HEK293 (cell line): ENCODE data around the gene KCNMA1.
A peak's percentile ranks its signal among the peaks of the same experiment; 100 is the strongest.

Experiments used
- CTCF ChIA-PET: fragments of 350-600 bp; formaldehyde crosslinking; extraction: SDS; loops from one replicate; lab custom pipeline; 2021; ENCODE audit warnings: antibody characterized with exemption; lab: Yijun Ruan, JAX
- POLR2A ChIA-PET: fragments of 300-600 bp; formaldehyde crosslinking; extraction: SDS; loops from one replicate; lab custom pipeline; 2020; ENCODE audit warnings: antibody characterized with exemption, inconsistent platforms; lab: Yijun Ruan, JAX
- H3K27ac ChIP-seq: fragments of 200-500 bp; sonication (Bioruptor generic); 2 replicates; pipeline ENCODE4 v1.5.1; 2014; ENCODE audit warnings: low read depth, low read length, control low read depth, inconsistent platforms; ENCODE audit errors: extremely low read depth
- H3K36me3 ChIP-seq, 2 experiments: fragments of 200-500 bp in 1 of 2; sonication (Bioruptor generic) in 1 of 2; 1 replicate in 1 of 2; 2 replicates in 1 of 2; pipeline ENCODE4 v1.5.1; 2014 to 2017; ENCODE audit warnings: inconsistent platforms in 2 of 2, low read length in 2 of 2; ENCODE audit not compliant: control insufficient read depth in 2 of 2, insufficient read depth in 1 of 2
- H3K4me1 ChIP-seq: fragments of 200-500 bp; sonication (Bioruptor generic); 2 replicates; pipeline ENCODE4 v1.5.1; 2014; ENCODE audit warnings: mild to moderate bottlenecking, low read length, inconsistent platforms; ENCODE audit not compliant: control insufficient read depth, insufficient read depth
- H3K4me3 ChIP-seq: 2 replicates; pipeline ENCODE4 v1.5.1; 2011; ENCODE audit warnings: low read depth, mild to moderate bottlenecking, control low read depth, low read length, moderate library complexity
- H3K9me3 ChIP-seq: fragments of 200-500 bp; sonication (Bioruptor generic); 2 replicates; pipeline ENCODE4 v1.5.1; 2014; ENCODE audit warnings: low read depth, low read length, inconsistent platforms; ENCODE audit not compliant: control insufficient read depth, insufficient read depth
- GLIS2 ChIP-seq: fragments of 450-650 bp; formaldehyde crosslinking; IDR thresholded peaks from 2 replicates; pipeline ENCODE4 v1.5.1; 2016; ENCODE audit warnings: missing biosample characterization, missing genetic modification characterization
- KLF1 ChIP-seq: fragments of 450-650 bp; formaldehyde crosslinking; IDR thresholded peaks from 2 replicates; pipeline ENCODE4 v1.5.1; 2016; ENCODE audit warnings: missing biosample characterization, missing genetic modification characterization
- MEIS1 ChIP-seq: sonication (generic); formaldehyde crosslinking; IDR thresholded peaks from 2 replicates; pipeline ENCODE4 v1.8.1; 2022; ENCODE audit warnings: missing genetic modification reagents, mild to moderate bottlenecking, borderline replicate concordance
- SCRT1 ChIP-seq: fragments of 450-650 bp; formaldehyde crosslinking; IDR thresholded peaks from 2 replicates; pipeline ENCODE4 v1.5.1; 2016; ENCODE audit warnings: missing biosample characterization, missing genetic modification characterization, borderline replicate concordance
- SP2 ChIP-seq: fragments of 450-650 bp; formaldehyde crosslinking; IDR thresholded peaks from 2 replicates; pipeline ENCODE4 v1.5.1; 2016; ENCODE audit warnings: missing biosample characterization, missing genetic modification characterization
- ZBTB20 ChIP-seq: fragments of 450-650 bp; formaldehyde crosslinking; IDR thresholded peaks from 2 replicates; pipeline ENCODE4 v1.5.1; 2016; ENCODE audit warnings: missing biosample characterization, missing genetic modification characterization
- ZBTB8A ChIP-seq: fragments of 450-650 bp; formaldehyde crosslinking; IDR thresholded peaks from 2 replicates; pipeline ENCODE4 v1.5.1; 2016; ENCODE audit warnings: missing biosample characterization, missing genetic modification characterization
- ZFP37 ChIP-seq: fragments of 450-650 bp; formaldehyde crosslinking; IDR thresholded peaks from 2 replicates; pipeline ENCODE4 v1.5.1; 2016; ENCODE audit warnings: missing biosample characterization, missing genetic modification characterization
- ZNF132 ChIP-seq: fragments of 450-650 bp; formaldehyde crosslinking; IDR thresholded peaks from 2 replicates; pipeline ENCODE4 v1.5.1; 2017; ENCODE audit warnings: missing biosample characterization, missing genetic modification characterization, borderline replicate concordance
- ZNF146 ChIP-seq: fragments of 450-650 bp; formaldehyde crosslinking; IDR thresholded peaks from 2 replicates; pipeline ENCODE4 v1.5.1; 2016; ENCODE audit warnings: missing biosample characterization, missing genetic modification characterization
- ZNF155 ChIP-seq: fragments of 450-650 bp; formaldehyde crosslinking; IDR thresholded peaks from 2 replicates; pipeline ENCODE4 v1.5.1; 2016; ENCODE audit warnings: missing biosample characterization, missing genetic modification characterization
- ZNF157 ChIP-seq: fragments of 450-650 bp; formaldehyde crosslinking; IDR thresholded peaks from 2 replicates; pipeline ENCODE4 v1.5.1; 2016; ENCODE audit warnings: missing biosample characterization, missing genetic modification characterization
- ZNF202 ChIP-seq: fragments of 450-650 bp; formaldehyde crosslinking; IDR thresholded peaks from 2 replicates; pipeline ENCODE4 v1.5.1; 2016; ENCODE audit warnings: missing biosample characterization, missing genetic modification characterization, borderline replicate concordance
- ZNF311 ChIP-seq: fragments of 450-650 bp; formaldehyde crosslinking; IDR thresholded peaks from 2 replicates; pipeline ENCODE4 v1.5.1; 2017; ENCODE audit warnings: missing biosample characterization, missing genetic modification characterization, borderline replicate concordance
- ZNF335 ChIP-seq: fragments of 450-650 bp; formaldehyde crosslinking; conservative IDR thresholded peaks from 2 replicates; pipeline ENCODE4 v1.5.1; 2016; ENCODE audit warnings: missing biosample characterization, missing genetic modification characterization
- ZNF391 ChIP-seq: fragments of 450-650 bp; formaldehyde crosslinking; IDR thresholded peaks from 2 replicates; pipeline ENCODE4 v1.5.1; 2016; ENCODE audit warnings: low read depth, missing biosample characterization, missing genetic modification characterization, borderline replicate concordance
- ZNF473 ChIP-seq: fragments of 450-650 bp; formaldehyde crosslinking; IDR thresholded peaks from 2 replicates; pipeline ENCODE4 v1.5.1; 2017; ENCODE audit warnings: missing biosample characterization, missing genetic modification characterization
- ZNF530 ChIP-seq: fragments of 450-650 bp; formaldehyde crosslinking; IDR thresholded peaks from 2 replicates; pipeline ENCODE4 v1.5.1; 2016; ENCODE audit warnings: low read depth, missing biosample characterization, missing genetic modification characterization
- ZNF654 ChIP-seq: fragments of 450-650 bp; formaldehyde crosslinking; IDR thresholded peaks from 2 replicates; pipeline ENCODE4 v1.5.1; 2016; ENCODE audit warnings: low read depth, missing biosample characterization, missing genetic modification characterization
- ZNF791 ChIP-seq: fragments of 450-650 bp; formaldehyde crosslinking; IDR thresholded peaks from 2 replicates; pipeline ENCODE4 v1.5.1; 2016; ENCODE audit warnings: missing biosample characterization, missing genetic modification characterization
- ZSCAN23 ChIP-seq: fragments of 450-650 bp; formaldehyde crosslinking; IDR thresholded peaks from 2 replicates; pipeline ENCODE4 v1.5.1; 2016; ENCODE audit warnings: missing biosample characterization, missing genetic modification characterization
- TF ChIP-seq, protein P1 (sequence below): fragments of 450-650 bp; IDR thresholded peaks from 2 replicates; pipeline ENCODE4 v1.5.1; 2018; ENCODE audit warnings: missing biosample characterization, mild to moderate bottlenecking, missing genetic modification characterization
- TF ChIP-seq, protein P2 (sequence below): fragments of 450-650 bp; formaldehyde crosslinking; IDR thresholded peaks from 2 replicates; pipeline ENCODE4 v1.5.1; 2017; ENCODE audit warnings: missing biosample characterization, mild to moderate bottlenecking, missing genetic modification characterization, moderate library complexity
- TF ChIP-seq, protein P3 (sequence below): fragments of 450-650 bp; formaldehyde crosslinking; IDR thresholded peaks from 2 replicates; pipeline ENCODE4 v1.5.1; 2017; ENCODE audit warnings: missing biosample characterization, missing genetic modification characterization
- TF ChIP-seq, protein P4 (sequence below): fragments of 450-650 bp; formaldehyde crosslinking; IDR thresholded peaks from 2 replicates; pipeline ENCODE4 v1.5.1; 2016; ENCODE audit warnings: missing biosample characterization, missing genetic modification characterization

The KCNMA1 gene

GRCh38 chr10:77202857-77203256 lies 434.8 kb downstream of the KCNMA1 start:
- ChIA-PET CTCF (interaction anchor here (1.0 to 1.6 kb wide), 2 partner anchors 28 to 509 kb away, joined by 3 read pairs; no protein-coding TSS in a partner anchor), POLR2A (no interaction called here)
- Histone ChIP-seq H3K9me3 (no peaks in the 10 kb centered on the region), H3K4me3 (no peak overlapping the region), H3K36me3 (no peaks in the 10 kb centered on the region), H3K27ac (no peak overlapping the region), H3K4me1 (peaks cover 6% of the 10 kb centered on the region; the same call in 1 of the 2 replicates)
- no peak for TF ChIP-seq ZNF202 (tag by site-specific recombination)
- no peak for TF ChIP-seq GLIS2 (tag by site-specific recombination)
- TF ChIP-seq, protein P1, sequence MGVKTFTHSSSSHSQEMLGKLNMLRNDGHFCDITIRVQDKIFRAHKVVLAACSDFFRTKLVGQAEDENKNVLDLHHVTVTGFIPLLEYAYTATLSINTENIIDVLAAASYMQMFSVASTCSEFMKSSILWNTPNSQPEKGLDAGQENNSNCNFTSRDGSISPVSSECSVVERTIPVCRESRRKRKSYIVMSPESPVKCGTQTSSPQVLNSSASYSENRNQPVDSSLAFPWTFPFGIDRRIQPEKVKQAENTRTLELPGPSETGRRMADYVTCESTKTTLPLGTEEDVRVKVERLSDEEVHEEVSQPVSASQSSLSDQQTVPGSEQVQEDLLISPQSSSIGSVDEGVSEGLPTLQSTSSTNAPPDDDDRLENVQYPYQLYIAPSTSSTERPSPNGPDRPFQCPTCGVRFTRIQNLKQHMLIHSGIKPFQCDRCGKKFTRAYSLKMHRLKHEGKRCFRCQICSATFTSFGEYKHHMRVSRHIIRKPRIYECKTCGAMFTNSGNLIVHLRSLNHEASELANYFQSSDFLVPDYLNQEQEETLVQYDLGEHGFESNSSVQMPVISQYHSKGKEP (tag by site-specific recombination) = no peak
- TF ChIP-seq SCRT1 = no peak
- TF ChIP-seq MEIS1 (CRISPR knock-in tag) = no peak
- TF ChIP-seq ZNF530 (tag by site-specific recombination) = no peak
- TF ChIP-seq, protein P2, sequence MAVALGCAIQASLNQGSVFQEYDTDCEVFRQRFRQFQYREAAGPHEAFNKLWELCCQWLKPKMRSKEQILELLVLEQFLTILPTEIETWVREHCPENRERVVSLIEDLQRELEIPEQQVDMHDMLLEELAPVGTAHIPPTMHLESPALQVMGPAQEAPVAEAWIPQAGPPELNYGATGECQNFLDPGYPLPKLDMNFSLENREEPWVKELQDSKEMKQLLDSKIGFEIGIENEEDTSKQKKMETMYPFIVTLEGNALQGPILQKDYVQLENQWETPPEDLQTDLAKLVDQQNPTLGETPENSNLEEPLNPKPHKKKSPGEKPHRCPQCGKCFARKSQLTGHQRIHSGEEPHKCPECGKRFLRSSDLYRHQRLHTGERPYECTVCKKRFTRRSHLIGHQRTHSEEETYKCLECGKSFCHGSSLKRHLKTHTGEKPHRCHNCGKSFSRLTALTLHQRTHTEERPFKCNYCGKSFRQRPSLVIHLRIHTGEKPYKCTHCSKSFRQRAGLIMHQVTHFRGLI (tag by site-specific recombination) = peak; percentile 65

- Histone ChIP-seq H3K27ac (no peak overlapping the region), H3K36me3 (no peaks in the 10 kb centered on the region), H3K4me3 (no peak overlapping the region), H3K4me1 (peaks cover 6% of the 10 kb centered on the region; the same call in 1 of the 2 replicates), H3K9me3 (no peaks in the 10 kb centered on the region)
- CTCF ChIA-PET = interaction anchor here (0.6 to 1.6 kb wide), 4 partner anchors 27 to 183 kb away, joined by 3 to 8 read pairs (median 6); no protein-coding TSS in a partner anchor
- TF ChIP-seq ZBTB20 (tag by site-specific recombination) = no peak
- TF ChIP-seq ZNF473 (tag by site-specific recombination) = no peak
- TF ChIP-seq, protein P3, sequence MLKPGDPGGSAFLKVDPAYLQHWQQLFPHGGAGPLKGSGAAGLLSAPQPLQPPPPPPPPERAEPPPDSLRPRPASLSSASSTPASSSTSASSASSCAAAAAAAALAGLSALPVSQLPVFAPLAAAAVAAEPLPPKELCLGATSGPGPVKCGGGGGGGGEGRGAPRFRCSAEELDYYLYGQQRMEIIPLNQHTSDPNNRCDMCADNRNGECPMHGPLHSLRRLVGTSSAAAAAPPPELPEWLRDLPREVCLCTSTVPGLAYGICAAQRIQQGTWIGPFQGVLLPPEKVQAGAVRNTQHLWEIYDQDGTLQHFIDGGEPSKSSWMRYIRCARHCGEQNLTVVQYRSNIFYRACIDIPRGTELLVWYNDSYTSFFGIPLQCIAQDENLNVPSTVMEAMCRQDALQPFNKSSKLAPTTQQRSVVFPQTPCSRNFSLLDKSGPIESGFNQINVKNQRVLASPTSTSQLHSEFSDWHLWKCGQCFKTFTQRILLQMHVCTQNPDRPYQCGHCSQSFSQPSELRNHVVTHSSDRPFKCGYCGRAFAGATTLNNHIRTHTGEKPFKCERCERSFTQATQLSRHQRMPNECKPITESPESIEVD (tag by site-specific recombination) = peak; percentile 41; the same call in 1 of the 2 replicates
- no peak for TF ChIP-seq ZBTB8A (tag by site-specific recombination)
- TF ChIP-seq ZNF157 = no peak
- TF ChIP-seq ZNF146 (tag by site-specific recombination) = no peak
- TF ChIP-seq ZNF335 (tag by site-specific recombination) = peak; percentile 22; the same call in 1 of the 2 replicates
- no peak for TF ChIP-seq ZFP37
- POLR2A ChIA-PET = no interaction called here
These were observed 436.2 kb downstream of the KCNMA1 start for GRCh38 chr10:77201135-77202106.

DNA sequence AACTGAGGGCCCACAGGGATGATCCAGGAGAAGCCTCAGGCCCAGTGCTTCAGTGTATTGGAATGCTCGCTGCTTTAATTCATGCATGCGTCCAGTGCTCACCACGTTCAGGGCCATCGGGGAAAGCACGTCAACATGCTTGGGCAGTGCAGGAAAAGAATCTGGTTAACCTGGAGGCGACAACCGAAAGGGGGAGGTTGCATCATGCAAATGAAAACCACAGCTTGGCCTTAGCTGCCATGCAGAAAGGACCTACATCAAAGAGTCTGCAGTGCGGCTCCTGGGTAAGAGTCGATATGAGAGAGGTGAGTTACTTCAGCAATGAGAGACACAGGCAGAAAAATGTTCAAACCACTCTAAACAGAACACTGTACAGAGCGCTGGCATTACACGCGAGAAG lies 440.1 kb downstream of the KCNMA1 start:
- Histone ChIP-seq H3K36me3 (no peaks in the 10 kb centered on the region), H3K9me3 (no peaks in the 10 kb centered on the region), H3K27ac (no peak overlapping the region), H3K4me3 (no peak overlapping the region), H3K4me1 (peaks cover 11% of the 10 kb centered on the region; the same call in 1 of the 2 replicates)
- TF ChIP-seq ZNF391 (no peak), ZNF654 (tag by site-specific recombination) (no peak), ZNF311 (tag by site-specific recombination) (no peak), SP2 (no peak), KLF1 (tag by site-specific recombination) (no peak), ZSCAN23 (no peak), ZNF155 (no peak), ZNF132 (tag by site-specific recombination) (no peak), ZBTB8A (tag by site-specific recombination) (no peak), ZNF791 (tag by site-specific recombination) (no peak)
- TF ChIP-seq, protein P4, sequence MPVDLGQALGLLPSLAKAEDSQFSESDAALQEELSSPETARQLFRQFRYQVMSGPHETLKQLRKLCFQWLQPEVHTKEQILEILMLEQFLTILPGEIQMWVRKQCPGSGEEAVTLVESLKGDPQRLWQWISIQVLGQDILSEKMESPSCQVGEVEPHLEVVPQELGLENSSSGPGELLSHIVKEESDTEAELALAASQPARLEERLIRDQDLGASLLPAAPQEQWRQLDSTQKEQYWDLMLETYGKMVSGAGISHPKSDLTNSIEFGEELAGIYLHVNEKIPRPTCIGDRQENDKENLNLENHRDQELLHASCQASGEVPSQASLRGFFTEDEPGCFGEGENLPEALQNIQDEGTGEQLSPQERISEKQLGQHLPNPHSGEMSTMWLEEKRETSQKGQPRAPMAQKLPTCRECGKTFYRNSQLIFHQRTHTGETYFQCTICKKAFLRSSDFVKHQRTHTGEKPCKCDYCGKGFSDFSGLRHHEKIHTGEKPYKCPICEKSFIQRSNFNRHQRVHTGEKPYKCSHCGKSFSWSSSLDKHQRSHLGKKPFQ (tag by site-specific recombination) = no peak
- POLR2A ChIA-PET = no interaction called here
- CTCF ChIA-PET = interaction anchor here (0.7 to 1.1 kb wide), 3 partner anchors 24 to 560 kb away, joined by 3 to 9 read pairs (median 4); no protein-coding TSS in a partner anchor
